Omental fat pad (tissue), 4 donors: ENCODE measurements around the gene UNKL. TPM values are rescaled to one million over a fixed set of nuclear protein-coding genes. Genes with fewer than 3 reads are reported as not detected.

ENCODE experiments used
- ATAC-seq: fragments of 150-250 bp; one replicate; pipeline ENCODE4 v1.9.1; 2016; ENCODE audit warnings: mild to moderate bottlenecking, moderate library complexity; ENCODE audit not compliant: low FRiP score
- DNase-seq: peaks from one replicate; pipeline ENCODE4 v3.0.0-alpha.2; 2019; ENCODE audit warnings: low spot score
- total RNA-seq, 4 donors: library from RNA; depleted of rRNA; stranded (reverse); fragments of >200 nt; gene quantifications; one replicate each; pipeline ENCODE4 v1.1.0, GENCODE V29; 2016
- TF ChIP-seq, protein P1 (sequence below), 3 donors: fragments of 450-650 bp; IDR thresholded peaks; one replicate each; pipeline ENCODE4 v1.5.1; 2016 to 2017; ENCODE audit warnings: antibody characterized with exemption in 3 of 3, mild to moderate bottlenecking in 3 of 3, moderate library complexity in 2 of 3

The UNKL gene
- total RNA-seq, 4 donors from 2014 or later = 8.6 to 36.9 (median 14.2) TPM

DNA sequence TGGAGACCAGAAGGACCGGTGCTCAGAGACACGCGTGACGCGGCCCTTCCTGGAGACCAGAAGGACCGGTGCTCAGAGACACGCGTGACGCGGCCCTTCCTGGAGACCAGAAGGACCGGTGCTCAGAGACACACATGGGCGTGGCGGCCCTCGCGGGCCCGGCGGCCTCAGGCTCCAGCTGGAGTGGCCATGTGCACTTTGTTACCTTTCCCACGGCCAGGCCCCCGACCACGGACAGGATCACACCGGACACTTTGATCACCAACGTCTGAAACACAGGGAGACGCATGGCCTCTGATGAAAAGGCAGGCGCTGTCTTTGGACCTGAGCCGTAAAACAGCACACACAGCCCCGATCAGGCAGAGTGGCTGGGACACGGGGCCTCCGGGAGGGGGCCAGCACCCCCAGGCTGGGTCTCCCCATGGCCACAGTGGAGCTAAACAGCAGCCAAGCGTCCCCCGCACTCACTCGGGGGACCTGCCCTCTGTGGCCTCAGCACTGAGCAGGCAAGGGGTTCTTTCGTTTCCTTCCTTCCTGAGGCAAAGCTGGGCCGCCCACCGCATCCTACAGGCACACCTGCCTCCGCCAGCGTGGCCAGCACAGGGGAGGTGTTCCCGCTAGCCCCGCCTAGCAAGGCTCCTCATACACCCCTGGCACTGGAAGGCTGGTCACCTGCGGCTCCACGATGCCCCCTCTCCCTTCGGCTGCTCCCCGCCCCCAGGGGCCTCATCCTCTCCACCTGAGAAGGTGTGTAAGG lies 43.2 kb upstream of the UNKL start:
- no peak for ATAC-seq
- no peak for DNase-seq
- TF ChIP-seq, protein P1, sequence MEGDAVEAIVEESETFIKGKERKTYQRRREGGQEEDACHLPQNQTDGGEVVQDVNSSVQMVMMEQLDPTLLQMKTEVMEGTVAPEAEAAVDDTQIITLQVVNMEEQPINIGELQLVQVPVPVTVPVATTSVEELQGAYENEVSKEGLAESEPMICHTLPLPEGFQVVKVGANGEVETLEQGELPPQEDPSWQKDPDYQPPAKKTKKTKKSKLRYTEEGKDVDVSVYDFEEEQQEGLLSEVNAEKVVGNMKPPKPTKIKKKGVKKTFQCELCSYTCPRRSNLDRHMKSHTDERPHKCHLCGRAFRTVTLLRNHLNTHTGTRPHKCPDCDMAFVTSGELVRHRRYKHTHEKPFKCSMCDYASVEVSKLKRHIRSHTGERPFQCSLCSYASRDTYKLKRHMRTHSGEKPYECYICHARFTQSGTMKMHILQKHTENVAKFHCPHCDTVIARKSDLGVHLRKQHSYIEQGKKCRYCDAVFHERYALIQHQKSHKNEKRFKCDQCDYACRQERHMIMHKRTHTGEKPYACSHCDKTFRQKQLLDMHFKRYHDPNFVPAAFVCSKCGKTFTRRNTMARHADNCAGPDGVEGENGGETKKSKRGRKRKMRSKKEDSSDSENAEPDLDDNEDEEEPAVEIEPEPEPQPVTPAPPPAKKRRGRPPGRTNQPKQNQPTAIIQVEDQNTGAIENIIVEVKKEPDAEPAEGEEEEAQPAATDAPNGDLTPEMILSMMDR (IDR thresholded peaks at IDR 0.05) = no peak

DNA sequence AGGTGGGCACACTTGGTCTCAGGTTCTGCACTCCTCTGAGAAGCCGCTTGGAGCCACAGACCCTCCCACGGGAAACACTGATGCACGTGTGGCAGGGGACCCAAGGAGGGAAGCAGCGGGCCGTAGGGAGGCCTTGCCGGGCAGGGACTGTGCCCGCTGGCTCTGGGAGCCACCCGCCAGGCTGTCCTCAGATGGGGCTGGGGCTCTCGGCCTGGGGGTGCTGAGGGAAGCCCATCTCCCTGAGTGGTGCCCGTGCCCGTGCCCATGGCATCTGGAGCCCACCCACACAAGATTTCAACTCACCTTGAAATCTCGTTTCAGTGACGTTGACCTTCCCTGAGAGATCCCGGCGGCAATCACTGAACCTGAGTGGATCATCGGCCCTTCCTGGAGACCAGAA lies 42.4 kb upstream of the UNKL start:
- DNase-seq (no peak), ATAC-seq (no peak)
- TF ChIP-seq, protein P1 (IDR thresholded peaks at IDR 0.05) = no peak

DNA sequence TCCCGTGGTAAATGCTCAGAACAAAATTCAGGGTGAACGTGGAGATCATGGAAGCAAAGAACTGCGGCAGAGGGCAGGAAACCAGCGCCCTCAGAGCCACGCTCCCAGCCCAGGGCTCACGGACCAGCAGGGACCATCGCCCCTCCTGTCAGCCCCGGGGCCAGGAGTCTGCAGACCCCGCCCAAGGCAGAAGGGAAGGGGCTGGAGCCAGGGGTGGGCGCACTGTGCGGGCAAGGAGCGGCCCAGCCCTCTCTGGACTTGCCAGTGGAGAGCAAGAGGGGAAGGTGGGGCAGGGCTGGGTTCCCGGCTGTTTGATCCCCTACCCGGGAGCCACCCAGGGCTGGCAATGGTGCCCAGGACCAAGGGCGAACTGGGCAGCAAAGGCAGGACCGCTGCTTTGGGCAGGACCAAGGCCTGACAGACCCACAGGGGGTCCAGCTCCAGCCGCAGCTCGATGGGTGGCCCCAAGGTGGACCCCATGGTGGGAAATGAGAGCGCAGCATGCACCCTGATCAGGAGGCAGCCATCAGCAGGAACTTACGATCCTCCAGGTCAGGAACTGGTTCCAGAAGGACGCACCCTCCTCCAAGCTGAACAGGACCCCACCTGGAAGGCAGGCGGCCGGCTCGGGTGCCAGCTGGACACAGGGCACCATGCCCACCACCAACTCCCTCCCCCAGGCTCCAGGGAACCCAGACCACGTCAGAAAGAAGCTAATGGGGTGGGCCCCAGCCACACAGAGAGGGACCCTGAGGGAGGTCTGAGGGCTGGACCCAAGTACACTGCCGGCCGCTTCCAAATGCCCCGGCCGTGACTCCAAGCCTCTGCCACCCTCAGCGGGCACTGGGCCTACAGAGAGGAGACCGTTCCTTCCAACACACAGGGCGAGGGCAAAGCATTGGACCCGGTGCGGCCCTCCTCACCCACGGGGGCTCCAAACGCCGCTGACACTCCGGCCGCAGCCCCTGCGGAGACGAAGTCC lies 41.0 kb upstream of the UNKL start:
- ATAC-seq (no peak), DNase-seq (no peak)
- TF ChIP-seq, protein P1 (IDR thresholded peaks at IDR 0.05) = no peak

DNA sequence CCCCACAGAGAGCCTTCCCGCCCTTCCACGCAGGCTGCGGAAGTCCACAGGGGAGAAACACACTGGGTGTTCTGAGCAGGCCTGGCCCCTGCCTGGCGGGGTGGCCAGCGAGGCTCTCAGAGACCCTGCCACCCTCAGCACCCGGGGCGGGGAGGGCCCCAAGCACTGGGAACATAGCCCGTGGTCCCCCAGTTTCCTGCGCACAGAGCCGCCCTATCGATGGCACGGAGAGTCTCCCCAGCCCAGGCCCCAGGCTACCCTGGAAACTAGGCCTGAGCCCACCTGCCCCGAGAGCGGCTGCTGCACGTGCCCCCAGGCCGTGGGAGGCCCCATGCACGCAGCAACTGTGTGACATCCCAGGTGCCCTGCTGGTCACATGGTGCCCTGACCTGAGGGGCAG lies 40.1 kb upstream of the UNKL start:
- TF ChIP-seq, protein P1 (IDR thresholded peaks at IDR 0.05) = no peak
- DNase-seq (no peak), ATAC-seq (no peak)

DNA sequence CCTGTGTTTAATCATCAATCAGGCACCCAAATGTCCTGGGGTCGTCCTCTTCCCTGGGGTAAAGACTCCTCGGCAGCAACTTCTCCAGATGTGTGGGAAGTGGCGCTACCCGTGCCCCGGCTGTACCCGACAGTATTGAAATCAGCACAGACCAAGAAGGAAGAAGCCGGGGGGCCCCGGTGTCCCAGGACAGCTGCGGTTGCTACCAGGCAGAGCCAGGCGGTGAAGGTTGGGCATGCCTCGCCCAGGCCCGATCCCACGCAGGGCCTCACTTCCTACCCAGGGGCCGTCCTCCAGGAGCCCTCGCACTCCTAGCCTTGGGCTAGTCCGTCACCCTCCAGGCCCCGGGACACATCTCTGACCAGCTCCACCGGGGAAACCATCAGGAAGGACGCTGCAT lies 38.8 kb upstream of the UNKL start:
- TF ChIP-seq, protein P1 (IDR thresholded peaks at IDR 0.05) = no peak
- DNase-seq = no peak
- no peak for ATAC-seq

DNA sequence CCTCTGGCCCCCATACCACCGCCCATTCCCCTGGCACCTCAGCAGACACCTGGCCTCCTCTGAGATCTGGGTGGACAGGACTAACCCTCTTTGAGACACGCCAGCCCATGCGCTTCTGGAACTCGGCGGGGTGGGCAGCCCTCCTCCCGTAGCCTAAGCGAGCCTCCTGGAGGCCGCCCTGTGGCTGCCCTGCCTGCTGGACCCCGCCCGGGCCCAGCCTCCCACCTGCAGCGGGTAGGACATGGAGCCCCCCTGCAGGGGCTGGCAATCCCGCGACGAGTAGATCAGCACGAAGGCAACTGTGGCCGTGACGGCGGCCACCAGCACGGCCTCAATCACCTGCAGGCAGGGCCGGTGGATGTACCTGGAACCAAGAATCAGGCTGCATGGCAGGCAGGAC lies 38.0 kb upstream of the UNKL start:
- TF ChIP-seq, protein P1 (IDR thresholded peaks at IDR 0.05) = no peak
- DNase-seq (no peak), ATAC-seq (no peak)
